ENCODE measurements around the gene OR2L3. TPM values are rescaled to one million over a fixed set of nuclear protein-coding genes. Genes with fewer than 3 reads are reported as not detected.

OR2L3 gene
- total RNA-seq, 3 donors from 2014 or later (not counting 1 experiment from before 2014, with no cell fraction given) = not detected

GRCh38 chr1:248009681-248010080 lies 37.0 kb upstream of the OR2L3 start:
- Histone ChIP-seq H3K4me3 (ENCODE audit: low read length) (no peak overlapping the region), H3K27me3 (ENCODE audit: control insufficient read depth, insufficient read depth, low read length) (no peaks in the 10 kb centered on the region), H3K9me3 (ENCODE audit: control insufficient read depth, insufficient read depth, low read length) (peaks cover 2% of the 10 kb centered on the region), H3K36me3 (ENCODE audit: control insufficient read depth, insufficient read depth, low read length) (no peaks in the 10 kb centered on the region), H3K27ac (ENCODE audit: low read length) (no peak overlapping the region), H3K4me1 (ENCODE audit: control insufficient read depth, insufficient read depth, low read length) (no peaks in the 10 kb centered on the region)
- TF ChIP-seq CTCF (IDR thresholded peaks at IDR 0.05) = no peak
- H3K27me3 Mint-ChIP-seq (ENCODE audit: low read depth in 2 of 2) = no peaks in the 10 kb centered on the region
- 93% methylated on average over 3 of the region's 3 CpGs for WGBS (ENCODE audit: insufficient coverage)
- H3K36me3 Mint-ChIP-seq = peaks cover 24% of the 10 kb centered on the region
- H3K27ac Mint-ChIP-seq = no peak overlapping the region
- ATAC-seq (no peak), DNase-seq (no peak)
- intact Hi-C loops (cut with micrococcal nuclease) = no loop called here
- H3K4me1 Mint-ChIP-seq = no peaks in the 10 kb centered on the region
- no peak overlapping the region for H3K4me3 Mint-ChIP-seq
- H3K9me3 Mint-ChIP-seq = peaks cover 18 to 26% of the 10 kb centered on the region in 2 donors

- H3K36me3 Mint-ChIP-seq = peaks cover 23% of the 10 kb centered on the region
- Histone ChIP-seq H3K36me3 (ENCODE audit: control insufficient read depth, insufficient read depth, low read length) (no peaks in the 10 kb centered on the region), H3K9me3 (ENCODE audit: control insufficient read depth, insufficient read depth, low read length) (peaks cover 2% of the 10 kb centered on the region), H3K27me3 (ENCODE audit: control insufficient read depth, insufficient read depth, low read length) (no peaks in the 10 kb centered on the region), H3K27ac (ENCODE audit: low read length) (no peak within 1 kb of the TSS), H3K4me3 (ENCODE audit: low read length) (no peak within 1 kb of the TSS), H3K4me1 (ENCODE audit: control insufficient read depth, insufficient read depth, low read length) (no peaks in the 10 kb centered on the region)
- intact Hi-C loops (cut with micrococcal nuclease) = no loop called here
- H3K27ac Mint-ChIP-seq = no peak within 1 kb of the TSS
- no peak for DNase-seq
- H3K27me3 Mint-ChIP-seq (ENCODE audit: low read depth in 2 of 2) = no peaks in the 10 kb centered on the region
- no peak for ATAC-seq
- H3K9me3 Mint-ChIP-seq = peaks cover 15 to 26% of the 10 kb centered on the region in 2 donors
- WGBS (ENCODE audit: insufficient coverage) = 90% methylated on average over 2 of the region's 2 CpGs
- no peak within 1 kb of the TSS for H3K4me3 Mint-ChIP-seq
- no peaks in the 10 kb centered on the region for H3K4me1 Mint-ChIP-seq
- no peak for TF ChIP-seq CTCF (IDR thresholded peaks at IDR 0.05)
Measured at GRCh38 chr1:248013229-248013710, 33.4 kb upstream of the OR2L3 start, which contains the start of gene OR2L5. Gene OR2L5 (plus strand): TSS chr1:248013660. CDS start chr1:248021948, 8,288 bp downstream.

GRCh38 chr1:248015803-248016202 lies 30.8 kb upstream of the OR2L3 start:
- no peaks in the 10 kb centered on the region for H3K36me3 ChIP-seq (ENCODE audit: control insufficient read depth, insufficient read depth, low read length)
- Mint-ChIP-seq H3K9me3 (peaks cover 7 to 14% of the 10 kb centered on the region in 2 donors), H3K36me3 (peaks cover 8% of the 10 kb centered on the region), H3K4me3 (no peak overlapping the region), H3K4me1 (no peaks in the 10 kb centered on the region), H3K27ac (no peak overlapping the region), H3K27me3 (ENCODE audit: low read depth in 2 of 2) (no peaks in the 10 kb centered on the region)
- H3K4me3 ChIP-seq (ENCODE audit: low read length) = no peak overlapping the region
- intact Hi-C loops (cut with micrococcal nuclease) = no loop called here
- WGBS (ENCODE audit: insufficient coverage) = 80% methylated on average over 1 of the region's 1 CpG
- DNase-seq (no peak), ATAC-seq (no peak)
- no peak for TF ChIP-seq CTCF (IDR thresholded peaks at IDR 0.05)
- H3K9me3 ChIP-seq (ENCODE audit: control insufficient read depth, insufficient read depth, low read length) = peaks cover 2% of the 10 kb centered on the region
- no peak overlapping the region for H3K27ac ChIP-seq (ENCODE audit: low read length)
- no peaks in the 10 kb centered on the region for H3K4me1 ChIP-seq (ENCODE audit: control insufficient read depth, insufficient read depth, low read length)
- no peaks in the 10 kb centered on the region for H3K27me3 ChIP-seq (ENCODE audit: control insufficient read depth, insufficient read depth, low read length)

- no peaks in the 10 kb centered on the region for H3K4me1 Mint-ChIP-seq
- intact Hi-C loops (cut with micrococcal nuclease) = no loop called here
- Histone ChIP-seq H3K27ac (ENCODE audit: low read length) (no peak within 1 kb of the TSS), H3K4me3 (ENCODE audit: low read length) (no peak within 1 kb of the TSS), H3K27me3 (ENCODE audit: control insufficient read depth, insufficient read depth, low read length) (no peaks in the 10 kb centered on the region), H3K9me3 (ENCODE audit: control insufficient read depth, insufficient read depth, low read length) (peaks cover 11% of the 10 kb centered on the region), H3K36me3 (ENCODE audit: control insufficient read depth, insufficient read depth, low read length) (no peaks in the 10 kb centered on the region), H3K4me1 (ENCODE audit: control insufficient read depth, insufficient read depth, low read length) (no peaks in the 10 kb centered on the region)
- H3K27ac Mint-ChIP-seq = no peak within 1 kb of the TSS
- ATAC-seq (no peak), DNase-seq (no peak)
- no peak for TF ChIP-seq CTCF (IDR thresholded peaks at IDR 0.05)
- H3K36me3 Mint-ChIP-seq = no peaks in the 10 kb centered on the region
- no peaks in the 10 kb centered on the region for H3K27me3 Mint-ChIP-seq (ENCODE audit: low read depth in 2 of 2)
- no peak within 1 kb of the TSS for H3K4me3 Mint-ChIP-seq
- whole genome bisulfite sequencing (ENCODE audit: insufficient coverage) = no CpG with 5 or more reads among the region's 2 CpGs
- H3K9me3 Mint-ChIP-seq = peaks cover 12 to 13% of the 10 kb centered on the region in 2 donors
Measured at GRCh38 chr1:248029770-248030169, 16.9 kb upstream of the OR2L3 start, which contains the start of gene OR2L2. Gene OR2L2 (plus strand): TSS chr1:248030070. CDS start chr1:248038268, 8,198 bp downstream.
